Uterus (tissue), 4 donors: Measurements from ENCODE around the gene OR8J3. TPM values are rescaled to one million over a fixed set of nuclear protein-coding genes. Genes with fewer than 3 reads are reported as not detected.

ENCODE experiments used
- DNase-seq, 2 donors: peaks; one replicate each; pipeline ENCODE4 v3.0.0-alpha.2; 2019 to 2020
- H3K27ac ChIP-seq, 2 donors: fragments of 200-600 bp; sonication (generic); 1 replicate in 1 of 2; 2 replicates in 1 of 2; pipeline ENCODE4 v1.5.1; 2016 to 2018
- H3K27me3 ChIP-seq, 2 donors: fragments of 200-600 bp; sonication (generic); one replicate each; pipeline ENCODE4 v1.5.1; 2018 to 2019; ENCODE audit warnings: control low read depth in 1 of 2
- H3K36me3 ChIP-seq, 2 donors: fragments of 200-600 bp; sonication (generic); one replicate each; pipeline ENCODE4 v1.5.1; 2019; ENCODE audit warnings: control low read depth in 1 of 2
- H3K4me1 ChIP-seq, 2 donors: fragments of 200-600 bp; sonication (generic); one replicate each; pipeline ENCODE4 v1.5.1; 2018 to 2019; ENCODE audit warnings: control low read depth in 1 of 2
- H3K4me3 ChIP-seq, 2 donors: fragments of 200-600 bp; sonication (generic); 1 replicate in 1 of 2; 2 replicates in 1 of 2; pipeline ENCODE4 v1.5.1; 2018 to 2019; ENCODE audit warnings: mild to moderate bottlenecking in 1 of 2
- H3K9me3 ChIP-seq, 2 donors: fragments of 200-600 bp; sonication (generic); one replicate each; pipeline ENCODE4 v1.5.1; 2019; ENCODE audit warnings: control low read depth in 1 of 2
- CTCF ChIP-seq, 4 experiments: fragments of 200-600 bp in 2 of 4; fragments of 450-650 bp in 2 of 4; sonication (generic) in 2 of 4; IDR thresholded peaks; one replicate each; pipeline ENCODE4 v1.5.1; 2016 to 2019; ENCODE audit warnings: antibody characterized with exemption in 4 of 4, mild to moderate bottlenecking in 2 of 4, moderate library complexity in 1 of 4
- POLR2A ChIP-seq, 2 donors: fragments of 450-650 bp; IDR thresholded peaks; one replicate each; pipeline ENCODE4 v1.6.1; 2016; ENCODE audit warnings: antibody characterized with exemption in 2 of 2, mild to moderate bottlenecking in 1 of 2, moderate library complexity in 1 of 2
- intact Hi-C: fragments of 100-400 bp; cut with DNase I; formaldehyde crosslinking; loops from one replicate; pipeline ENCODE4 v1.15.1; 2023; ENCODE audit warnings: low total_unique reads
- small RNA-seq: library from RNA; depleted of rRNA; stranded (forward); fragments of <200 nt; gene quantifications from one replicate; pipeline ENCODE3, GENCODE V24; 2016
- total RNA-seq, 4 donors: library from RNA; depleted of rRNA in 3 of 4; stranded (reverse); fragments of >200 nt in 3 of 4; gene quantifications; one replicate each; pipeline versions ENCODE4 v1.1.0 to v1.2.4, GENCODE V29; 2014 to 2023
- donor health status: DM: yes; HTN: yes; CAD: no.

OR8J3 gene
- total RNA-seq, 4 donors from 2014 or later = not detected

GRCh38 chr11:56103210-56103737 is 36.7 kb downstream of the OR8J3 start, which contains the start of gene OR8H2:
TSS of gene OR8H2 (plus strand) at chr11:56103687. CDS start at chr11:56105043, 1,356 bp downstream.
- Histone ChIP-seq H3K9me3 (no peaks in the 10 kb centered on the region), H3K27ac (no peak within 1 kb of the TSS), H3K27me3 (no peaks in the 10 kb centered on the region), H3K4me1 (no peaks in the 10 kb centered on the region), H3K36me3 (no peaks in the 10 kb centered on the region), H3K4me3 (no peak within 1 kb of the TSS)
- no peak for TF ChIP-seq POLR2A (IDR thresholded peaks at IDR 0.05)
- no peak for TF ChIP-seq CTCF (IDR thresholded peaks at IDR 0.05)
- intact Hi-C loops = no loop called here
- DNase-seq = no peak

- Histone ChIP-seq H3K4me1 (no peaks in the 10 kb centered on the region), H3K27ac (no peak within 1 kb of the TSS), H3K4me3 (no peak within 1 kb of the TSS), H3K27me3 (no peaks in the 10 kb centered on the region), H3K9me3 (no peaks in the 10 kb centered on the region), H3K36me3 (no peaks in the 10 kb centered on the region)
- intact Hi-C loops = no loop called here
- DNase-seq = no peak
- TF ChIP-seq CTCF (IDR thresholded peaks at IDR 0.05) (no peak), POLR2A (IDR thresholded peaks at IDR 0.05) (no peak)
These were observed 47.0 kb downstream of the OR8J3 start, which contains the start of gene OR8I2 for GRCh38 chr11:56093008-56093407. TSS of gene OR8I2 (plus strand) at chr11:56093308. CDS start at chr11:56093308, 0 bp downstream.

GRCh38 chr11:56089697-56090096 is 50.3 kb downstream of the OR8J3 start:
- H3K36me3 ChIP-seq = no peaks in the 10 kb centered on the region
- H3K9me3 ChIP-seq = no peaks in the 10 kb centered on the region
- intact Hi-C loops = no loop called here
- no peak overlapping the region for H3K27ac ChIP-seq
- no peaks in the 10 kb centered on the region for H3K27me3 ChIP-seq
- H3K4me3 ChIP-seq = no peak overlapping the region
- no peak for DNase-seq
- no peaks in the 10 kb centered on the region for H3K4me1 ChIP-seq
- no peak for TF ChIP-seq CTCF (IDR thresholded peaks at IDR 0.05)

Small RNA genes lying within 50 kb of the gene (small RNA-seq; reads per million reads assigned to genes)
- not detected for gene OR8I4P

Other genes with a start within 250 kb of the OR8J3 start
- gene OR5W2, start 225.6 kb downstream of the OR8J3 start, total RNA-seq = not detected
- gene OR5I1, start 203.8 kb downstream of the OR8J3 start, total RNA-seq = not detected
- not detected for gene OR10AG1, start 170.3 kb downstream of the OR8J3 start, total RNA-seq
- not detected for gene OR5F1, start 145.6 kb downstream of the OR8J3 start, total RNA-seq
- gene OR5AS1, start 112.5 kb downstream of the OR8J3 start, total RNA-seq = not detected
- not detected for gene OR8I2, start 46.9 kb downstream of the OR8J3 start, total RNA-seq
- not detected for gene OR8H2, start 36.5 kb downstream of the OR8J3 start, total RNA-seq
- not detected for gene OR8H3, start 17.8 kb downstream of the OR8J3 start, total RNA-seq
- gene OR8K5, start 20.1 kb upstream of the OR8J3 start, total RNA-seq = not detected
- not detected for gene OR5J2, start 36.4 kb upstream of the OR8J3 start, total RNA-seq
- not detected for gene OR5T2, start 94.1 kb upstream of the OR8J3 start, total RNA-seq
- gene OR5T3, start 112.1 kb upstream of the OR8J3 start, total RNA-seq = not detected
- not detected for gene OR5T1, start 134.0 kb upstream of the OR8J3 start, total RNA-seq
- not detected for gene OR8H1, start 152.1 kb upstream of the OR8J3 start, total RNA-seq
- not detected for gene OR8K3, start 174.9 kb upstream of the OR8J3 start, total RNA-seq
- not detected for gene OR8K1, start 205.8 kb upstream of the OR8J3 start, total RNA-seq
- gene OR8J1, start 214.1 kb upstream of the OR8J3 start, total RNA-seq = not detected
- gene OR8U1, start 235.4 kb upstream of the OR8J3 start, total RNA-seq = not detected